ENCODE measurements around the gene SKAP2.

The SKAP2 gene

GRCh38 chr7:26688388-26688787 lies 176.0 kb downstream of the SKAP2 start:
- Histone ChIP-seq H3K4me3 (ENCODE audit: low read depth, low read length) (no peak overlapping the region), H3K36me3 (no peaks in the 10 kb centered on the region), H3K4me1 (no peaks in the 10 kb centered on the region), H3K27me3 (peaks cover 30% of the 10 kb centered on the region), H3K9me3 (no peaks in the 10 kb centered on the region)
- no peak for TF ChIP-seq CTCF (IDR thresholded peaks at IDR 0.05; ENCODE audit: low read depth, low read length)
- no peak for DNase-seq

DNA sequence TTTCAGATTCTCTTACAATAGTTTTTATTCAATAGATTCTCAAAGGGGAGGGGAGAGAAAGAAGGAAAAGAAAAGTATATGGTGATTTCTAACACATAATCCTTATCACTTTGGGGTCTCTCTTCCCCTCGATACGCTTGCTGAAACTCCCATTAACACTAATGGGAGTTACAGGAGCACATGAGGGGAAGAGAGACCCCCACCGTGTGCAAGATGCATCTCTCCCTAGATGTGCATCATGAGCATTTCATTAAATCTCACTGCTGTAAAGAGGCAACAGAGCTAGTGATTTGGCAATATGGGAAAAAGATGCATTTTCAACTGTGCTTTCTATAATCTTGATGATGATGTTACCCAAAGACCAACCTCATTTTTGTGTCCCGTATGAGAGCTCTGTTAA lies 177.4 kb downstream of the SKAP2 start:
- Histone ChIP-seq H3K9me3 (no peaks in the 10 kb centered on the region), H3K4me1 (no peaks in the 10 kb centered on the region), H3K27me3 (peaks cover 36% of the 10 kb centered on the region), H3K4me3 (ENCODE audit: low read depth, low read length) (no peak overlapping the region), H3K36me3 (no peaks in the 10 kb centered on the region)
- DNase-seq, result no peak
- no peak for TF ChIP-seq CTCF (IDR thresholded peaks at IDR 0.05; ENCODE audit: low read depth, low read length)

DNA sequence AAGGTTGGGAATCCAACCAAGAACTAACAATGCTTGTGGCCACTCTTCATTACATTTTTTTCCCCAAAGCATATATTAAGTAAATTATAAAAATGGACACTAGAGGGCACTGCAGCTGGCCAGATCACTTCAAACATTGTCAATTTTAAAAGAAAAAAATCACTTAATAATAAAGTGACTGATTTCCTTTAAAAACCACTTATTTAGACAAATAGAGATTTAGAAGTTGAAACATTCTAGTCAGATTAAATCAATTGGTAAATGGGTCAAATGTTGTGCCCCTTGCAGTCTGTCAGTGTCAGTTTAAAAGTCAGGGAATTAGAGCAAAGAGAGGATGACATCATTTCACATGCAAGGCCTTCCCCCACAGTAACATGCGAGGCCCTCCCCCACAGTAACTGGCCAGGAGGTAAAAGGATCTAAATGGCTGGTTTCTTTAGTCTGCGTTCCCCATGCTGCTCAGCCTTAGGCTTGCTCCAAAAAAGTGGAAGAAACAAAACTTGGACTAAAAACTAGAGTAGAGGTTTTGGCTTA lies 177.9 kb downstream of the SKAP2 start:
- H3K4me1 ChIP-seq, result no peaks in the 10 kb centered on the region
- H3K36me3 ChIP-seq, result no peaks in the 10 kb centered on the region
- no peaks in the 10 kb centered on the region for H3K9me3 ChIP-seq
- peak; percentile 8 for DNase-seq
- TF ChIP-seq CTCF (IDR thresholded peaks at IDR 0.05; ENCODE audit: low read depth, low read length), result peak; percentile 63
- H3K27me3 ChIP-seq, result peaks cover 35% of the 10 kb centered on the region
- H3K4me3 ChIP-seq (ENCODE audit: low read depth, low read length), result no peak overlapping the region

DNA sequence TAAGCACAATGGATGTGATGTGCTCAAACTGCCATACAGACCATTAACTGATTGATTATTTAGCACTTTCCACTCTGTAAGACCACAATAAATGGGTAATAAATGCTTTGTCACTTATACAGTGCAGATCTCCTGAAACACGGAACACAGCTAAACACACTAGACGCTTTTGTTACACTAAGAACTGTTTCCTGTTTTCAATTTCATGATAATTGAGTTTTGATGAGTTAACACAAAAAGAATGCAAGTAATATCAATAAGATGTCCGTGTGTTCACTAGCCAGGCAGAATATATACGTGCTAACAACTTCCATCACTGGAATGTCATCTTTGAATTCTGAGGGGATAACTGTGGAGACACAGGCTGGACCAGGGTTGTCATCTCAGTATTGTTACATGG lies 178.8 kb downstream of the SKAP2 start:
- no peak for TF ChIP-seq CTCF (IDR thresholded peaks at IDR 0.05; ENCODE audit: low read depth, low read length)
- DNase-seq, result no peak

DNA sequence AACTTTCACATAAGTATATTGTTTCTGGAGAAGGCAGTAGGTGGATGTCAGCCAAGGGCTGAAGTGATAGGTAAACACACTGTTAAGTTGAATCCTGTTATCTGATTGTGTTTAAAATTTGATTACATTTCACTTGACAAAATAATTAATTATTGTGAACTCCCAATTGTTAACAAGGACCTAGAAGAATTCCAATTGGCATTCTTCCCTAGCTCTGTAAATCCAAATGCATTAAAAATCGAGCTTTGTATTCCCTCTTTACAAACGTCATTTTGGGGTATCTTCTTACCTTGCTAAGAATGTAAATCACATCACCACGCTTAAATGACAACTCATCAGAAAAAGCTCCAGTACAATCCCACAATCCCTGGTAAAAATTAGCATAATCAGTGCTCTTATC lies 179.9 kb downstream of the SKAP2 start:
- H3K9me3 ChIP-seq, result no peaks in the 10 kb centered on the region
- H3K4me3 ChIP-seq (ENCODE audit: low read depth, low read length), result no peak overlapping the region
- H3K27me3 ChIP-seq, result peaks cover 51% of the 10 kb centered on the region
- H3K4me1 ChIP-seq, result no peaks in the 10 kb centered on the region
- no peak for TF ChIP-seq CTCF (IDR thresholded peaks at IDR 0.05; ENCODE audit: low read depth, low read length)
- no peaks in the 10 kb centered on the region for H3K36me3 ChIP-seq
- no peak for DNase-seq

More for the DNA sequence above, 178.8 kb downstream of the SKAP2 start:
- H3K4me3 ChIP-seq (ENCODE audit: low read depth, low read length), result no peak overlapping the region
- H3K9me3 ChIP-seq, result no peaks in the 10 kb centered on the region
- H3K27me3 ChIP-seq, result peaks cover 40% of the 10 kb centered on the region
- no peaks in the 10 kb centered on the region for H3K4me1 ChIP-seq
- no peaks in the 10 kb centered on the region for H3K36me3 ChIP-seq

DNA sequence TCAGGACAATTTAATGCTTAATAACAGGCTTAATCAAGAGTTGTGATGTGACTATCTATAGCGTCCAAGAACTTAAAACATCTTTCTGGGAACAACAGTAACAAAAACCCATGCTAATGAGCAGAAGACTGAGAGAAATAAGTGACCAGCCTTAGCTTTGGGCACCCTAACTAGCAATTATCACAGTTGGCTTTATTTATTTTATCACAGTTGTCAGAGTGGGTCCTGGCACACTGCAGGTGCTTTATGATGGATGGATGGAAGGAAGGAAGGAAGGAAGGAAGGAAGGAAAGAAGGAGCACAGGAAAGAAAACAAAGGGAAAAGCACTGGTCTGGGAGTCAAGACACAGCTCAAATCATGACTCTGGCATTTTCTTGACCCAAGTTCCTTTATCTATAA lies 181.1 kb downstream of the SKAP2 start:
- TF ChIP-seq CTCF (IDR thresholded peaks at IDR 0.05; ENCODE audit: low read depth, low read length), result no peak
- no peaks in the 10 kb centered on the region for H3K4me1 ChIP-seq
- no peak overlapping the region for H3K4me3 ChIP-seq (ENCODE audit: low read depth, low read length)
- H3K36me3 ChIP-seq, result no peaks in the 10 kb centered on the region
- no peaks in the 10 kb centered on the region for H3K9me3 ChIP-seq
- H3K27me3 ChIP-seq, result peaks cover 55% of the 10 kb centered on the region
- no peak for DNase-seq
